HG03571 (cell line): ENCODE measurements around the gene RELL1.

ENCODE experiments used
- ATAC-seq: cut with Tn5 transposase; IDR thresholded peaks from one replicate; pipeline ENCODE4 v1.9.1; 2021; ENCODE audit not compliant: unreplicated experiment

RELL1 gene

GRCh38 chr4:37667197-37668100 lies 18.7 kb downstream of the RELL1 start:
- ATAC-seq: no peak

GRCh38 chr4:37666625-37667071 lies 19.5 kb downstream of the RELL1 start:
- ATAC-seq: no peak

DNA sequence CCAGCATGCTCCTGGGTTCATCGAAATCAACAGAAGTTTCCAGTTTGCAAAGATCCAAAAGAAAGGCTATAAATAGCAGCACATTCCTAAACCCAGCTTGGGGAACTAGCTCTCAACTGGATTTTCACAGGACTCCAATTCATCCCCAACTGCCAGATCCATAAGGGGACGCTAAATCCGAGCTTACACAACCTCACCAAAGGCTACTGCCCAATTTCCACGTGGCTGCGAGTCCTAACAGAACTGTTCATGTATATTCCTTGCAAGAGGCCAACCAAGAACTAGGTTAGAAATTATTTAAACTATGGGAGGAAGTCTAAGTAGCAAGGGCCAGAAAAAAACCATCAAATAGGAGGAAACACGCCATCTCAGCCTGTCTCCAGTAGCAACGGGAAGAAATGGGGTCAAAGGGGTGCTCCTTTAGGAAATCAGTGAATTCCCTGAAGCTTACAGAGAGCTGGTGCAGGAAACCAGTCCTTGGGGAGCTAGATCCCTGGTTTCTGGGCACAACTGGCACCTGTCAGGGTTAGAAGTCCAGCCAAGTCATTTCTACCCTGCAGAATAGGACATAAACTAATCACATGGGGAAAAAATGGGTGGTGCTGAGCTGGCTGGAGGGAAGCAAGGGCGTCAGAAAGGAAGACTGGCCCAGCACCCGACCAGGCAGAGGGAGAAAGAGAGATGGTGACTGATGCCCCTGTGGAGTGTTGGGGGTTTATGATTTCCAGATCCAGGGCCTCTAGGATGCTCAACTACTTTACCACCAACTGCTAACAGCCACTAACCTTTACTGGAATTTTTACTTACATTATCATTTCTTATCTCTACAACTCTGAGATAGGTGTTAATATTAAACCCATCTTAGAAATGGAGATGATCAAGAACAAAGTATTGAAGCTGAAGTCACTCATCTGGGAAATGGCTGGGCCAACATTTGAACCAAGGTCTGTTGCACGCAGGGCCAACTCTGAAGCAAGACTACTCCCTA lies 20.5 kb downstream of the RELL1 start:
- no peak for ATAC-seq

DNA sequence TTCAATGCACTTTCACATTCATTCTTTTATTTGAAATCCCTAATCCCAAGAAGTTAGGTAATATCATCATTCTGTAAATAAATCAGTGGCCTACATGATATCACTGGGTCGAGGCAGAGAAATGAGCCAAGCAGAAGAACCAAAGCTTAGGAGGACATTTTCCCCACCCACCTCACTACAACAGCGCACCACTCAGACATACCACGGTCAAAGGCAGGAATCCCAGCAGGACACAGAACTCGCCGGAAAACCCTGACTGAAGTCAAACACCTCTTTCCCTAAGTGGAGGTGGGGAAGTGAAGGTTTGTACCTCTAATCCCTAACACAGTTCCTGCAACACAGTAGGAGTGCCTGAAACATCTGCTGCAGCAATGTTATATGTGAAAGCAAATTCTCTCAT lies 21.5 kb downstream of the RELL1 start:
- ATAC-seq: no peak

- no peak for ATAC-seq
These were observed 22.6 kb downstream of the RELL1 start for GRCh38 chr4:37663552-37663951.

GRCh38 chr4:37662861-37663390 lies 23.2 kb downstream of the RELL1 start:
- no peak for ATAC-seq

- ATAC-seq: no peak
These were observed 23.9 kb downstream of the RELL1 start for GRCh38 chr4:37662251-37662650.

- no peak for ATAC-seq
These were observed 24.4 kb downstream of the RELL1 start for GRCh38 chr4:37661772-37662171.

DNA sequence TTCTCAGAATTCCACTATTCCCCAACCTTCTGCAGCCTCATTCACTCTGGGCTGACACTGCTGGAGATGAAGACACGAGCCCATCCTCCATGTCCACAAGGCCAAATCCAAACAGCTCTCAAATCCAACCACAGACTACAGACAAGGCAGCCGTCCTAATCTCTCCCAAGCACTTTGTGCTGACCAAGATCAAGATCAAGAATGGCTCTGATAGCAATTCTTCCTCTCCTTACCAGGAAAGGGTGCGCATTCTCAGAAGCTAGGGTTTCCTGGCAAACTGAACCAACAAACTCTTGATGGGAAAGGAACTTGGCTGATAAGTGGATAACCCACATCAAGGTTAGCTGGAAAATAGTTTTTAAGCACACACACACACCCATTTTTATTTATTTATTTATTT lies 26.5 kb downstream of the RELL1 start:
- ATAC-seq: no peak

DNA sequence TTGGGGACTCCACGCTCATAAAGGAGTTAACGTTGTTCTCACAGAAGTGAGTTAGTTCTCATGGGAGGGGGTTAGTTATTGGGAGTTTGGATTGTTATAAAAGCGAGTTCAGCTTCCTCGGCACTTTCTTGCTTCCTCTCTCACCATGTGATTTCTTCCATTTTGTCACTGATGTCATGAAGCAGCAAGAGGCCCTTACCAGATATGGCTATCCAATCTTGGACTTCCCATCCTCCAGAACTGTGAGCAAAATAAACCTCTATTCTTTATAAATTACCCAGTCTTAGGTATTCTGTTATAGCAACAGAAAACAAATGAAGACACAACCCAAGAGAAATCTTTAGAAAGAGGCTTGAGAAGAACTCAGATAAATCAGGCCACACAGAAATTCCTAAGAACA lies 29.5 kb downstream of the RELL1 start:
- ATAC-seq: no peak

- ATAC-seq: no peak
These were observed 32.6 kb downstream of the RELL1 start for GRCh38 chr4:37653601-37654000.

- no peak for ATAC-seq
These were observed 33.2 kb downstream of the RELL1 start for GRCh38 chr4:37652747-37653527.

GRCh38 chr4:37651781-37652377 lies 34.3 kb downstream of the RELL1 start:
- ATAC-seq: no peak

GRCh38 chr4:37650481-37650880 lies 35.7 kb downstream of the RELL1 start:
- no peak for ATAC-seq

DNA sequence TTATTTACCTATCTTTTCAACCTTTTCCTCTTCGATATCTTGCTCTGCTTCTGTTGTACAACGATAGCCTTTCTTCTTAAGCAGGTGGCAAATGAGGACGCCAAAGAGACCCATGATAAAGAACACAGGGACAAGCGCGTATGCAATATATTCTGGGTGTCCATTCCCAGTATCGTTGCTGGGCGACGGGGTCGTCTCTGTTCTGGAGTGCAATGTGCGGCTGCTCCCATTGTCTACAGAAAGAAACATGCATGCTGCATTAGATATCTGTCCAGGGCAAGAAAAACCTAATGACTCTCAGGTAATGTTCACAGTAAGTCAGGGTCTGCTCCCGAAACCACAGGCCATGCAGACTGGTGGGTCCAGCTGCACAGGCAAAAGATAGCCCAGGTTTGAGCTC lies 36.9 kb downstream of the RELL1 start:
- ATAC-seq: no peak

GRCh38 chr4:37648084-37648817 lies 37.9 kb downstream of the RELL1 start:
- no peak for ATAC-seq

GRCh38 chr4:37646247-37646646 lies 39.9 kb downstream of the RELL1 start:
- no peak for ATAC-seq

GRCh38 chr4:37645736-37646135 lies 40.4 kb downstream of the RELL1 start:
- ATAC-seq: no peak

- ATAC-seq: no peak
These were observed 41.2 kb downstream of the RELL1 start for GRCh38 chr4:37644962-37645361.
